ENCODE results near the gene NEMP1.

NEMP1 gene

GRCh38 chr12:57106021-57106708, 27.6 kb upstream of the NEMP1 start:
- Histone ChIP-seq H4K20me1 (ENCODE audit: insufficient read depth, low read length) (peaks cover 4% of the 10 kb centered on the region; the same call in 1 of the 2 replicates), H3K79me2 (ENCODE audit: insufficient read depth, low read length) (peaks cover 19% of the 10 kb centered on the region), H3K36me3 (ENCODE audit: insufficient read depth, low read length) (peaks cover 39% of the 10 kb centered on the region)

GRCh38 chr12:57105011-57105753, 26.6 kb upstream of the NEMP1 start:
- H3K27me3 ChIP-seq (ENCODE audit: insufficient read depth, low read length, poor library complexity): no peaks in the 10 kb centered on the region
- H3K27ac ChIP-seq (ENCODE audit: low read length): no peak overlapping the region
- H3K4me3 ChIP-seq (ENCODE audit: low read depth in 1 of 2, low read length in 2 of 2): no peak overlapping the region
- H3K79me2 ChIP-seq (ENCODE audit: insufficient read depth, low read length): peaks cover 10% of the 10 kb centered on the region
- no peaks in the 10 kb centered on the region for H3K9me3 ChIP-seq (ENCODE audit: insufficient read depth, low read length, severe bottlenecking)
- DNase-seq (no peak), ATAC-seq (ENCODE audit: insufficient read depth, low read depth) (no peak)
- TF ChIP-seq CTCF (IDR thresholded peaks at IDR 0.05; ENCODE audit: borderline replicate concordance, extremely low read depth, low read length, poor library complexity, severe bottlenecking) (no peak), EZH2 (IDR thresholded peaks at IDR 0.05; ENCODE audit: borderline replicate concordance, low read depth, low read length, severe bottlenecking) (no peak)
- no peak overlapping the region for H3K9ac ChIP-seq (ENCODE audit: low read depth, low read length)
- no peak overlapping the region for H2AFZ ChIP-seq (ENCODE audit: low read depth, low read length)
- peaks cover 10% of the 10 kb centered on the region for H3K4me1 ChIP-seq (ENCODE audit: insufficient read depth, low read length)
- peaks cover 39% of the 10 kb centered on the region for H3K36me3 ChIP-seq (ENCODE audit: insufficient read depth, low read length)
- H3K4me2 ChIP-seq (ENCODE audit: insufficient read depth, low read length): no peak overlapping the region
- peaks cover 4% of the 10 kb centered on the region; the same call in 1 of the 2 replicates for H4K20me1 ChIP-seq (ENCODE audit: insufficient read depth, low read length)

More at GRCh38 chr12:57106021-57106708, 27.6 kb upstream of the NEMP1 start:
- Histone ChIP-seq H3K4me1 (ENCODE audit: insufficient read depth, low read length) (peaks cover 18% of the 10 kb centered on the region), H3K9ac (ENCODE audit: low read depth, low read length) (no peak overlapping the region), H3K9me3 (ENCODE audit: insufficient read depth, low read length, severe bottlenecking) (no peaks in the 10 kb centered on the region), H2AFZ (ENCODE audit: low read depth, low read length) (no peak overlapping the region), H3K4me2 (ENCODE audit: insufficient read depth, low read length) (no peak overlapping the region), H3K4me3 (ENCODE audit: low read depth in 1 of 2, low read length in 2 of 2) (no peak overlapping the region), H3K27ac (ENCODE audit: low read length) (no peak overlapping the region), H3K27me3 (ENCODE audit: insufficient read depth, low read length, poor library complexity) (no peaks in the 10 kb centered on the region)
- DNase-seq (no peak), ATAC-seq (ENCODE audit: insufficient read depth, low read depth) (no peak)
- TF ChIP-seq CTCF (IDR thresholded peaks at IDR 0.05; ENCODE audit: borderline replicate concordance, extremely low read depth, low read length, poor library complexity, severe bottlenecking) (no peak), EZH2 (IDR thresholded peaks at IDR 0.05; ENCODE audit: borderline replicate concordance, low read depth, low read length, severe bottlenecking) (no peak)

GRCh38 chr12:57104292-57104910, 25.8 kb upstream of the NEMP1 start:
- H3K4me3 ChIP-seq (ENCODE audit: low read depth in 1 of 2, low read length in 2 of 2): no peak overlapping the region
- no peaks in the 10 kb centered on the region for H3K27me3 ChIP-seq (ENCODE audit: insufficient read depth, low read length, poor library complexity)
- peaks cover 2% of the 10 kb centered on the region for H3K4me1 ChIP-seq (ENCODE audit: insufficient read depth, low read length)
- H3K9ac ChIP-seq (ENCODE audit: low read depth, low read length): no peak overlapping the region
- TF ChIP-seq CTCF (IDR thresholded peaks at IDR 0.05; ENCODE audit: borderline replicate concordance, extremely low read depth, low read length, poor library complexity, severe bottlenecking): no peak
- no peak for TF ChIP-seq EZH2 (IDR thresholded peaks at IDR 0.05; ENCODE audit: borderline replicate concordance, low read depth, low read length, severe bottlenecking)
- no peak for ATAC-seq (ENCODE audit: insufficient read depth, low read depth)
- H3K36me3 ChIP-seq (ENCODE audit: insufficient read depth, low read length): peaks cover 45% of the 10 kb centered on the region
- H3K9me3 ChIP-seq (ENCODE audit: insufficient read depth, low read length, severe bottlenecking): no peaks in the 10 kb centered on the region
- H3K4me2 ChIP-seq (ENCODE audit: insufficient read depth, low read length): no peak overlapping the region
- peaks cover 4% of the 10 kb centered on the region; the same call in 1 of the 2 replicates for H4K20me1 ChIP-seq (ENCODE audit: insufficient read depth, low read length)
- DNase-seq: no peak
- no peak overlapping the region for H3K27ac ChIP-seq (ENCODE audit: low read length)
- no peak overlapping the region for H2AFZ ChIP-seq (ENCODE audit: low read depth, low read length)
- 0 out of 2 replicates have a peak, but pooled peaks cover 2% of the 10 kb centered on the region for H3K79me2 ChIP-seq (ENCODE audit: insufficient read depth, low read length)

All from DND-41 (cell line).